Measurements from ENCODE around the gene GPATCH3. TPM values are rescaled to one million over a fixed set of nuclear protein-coding genes. Genes with fewer than 3 reads are reported as not detected.

The GPATCH3 gene
- total and polyA plus RNA-seq, 2 of the 4 experiments (the other 2 are of a cell fraction): 5.2 to 8.0 TPM

GRCh38 chr1:26858891-26859640 lies 41.2 kb downstream of the GPATCH3 start:
- H3K4me3 ChIP-seq (ENCODE audit: insufficient read depth, low read depth, low read length): no peak overlapping the region
- H2AK5ac ChIP-seq (ENCODE audit: low read depth, low read length): no peak overlapping the region
- no peak overlapping the region for H3K56ac ChIP-seq (ENCODE audit: extremely low read depth, insufficient read depth, low read length)
- no peak overlapping the region for H3K4ac ChIP-seq (ENCODE audit: low read depth, low read length)
- H2AK9ac ChIP-seq (replicated peaks; ENCODE audit: low read depth, low read length, poor library complexity): no peak overlapping the region
- no peak overlapping the region for H3K14ac ChIP-seq (replicated peaks; ENCODE audit: low read depth, low read length)
- no peak for ATAC-seq (ENCODE audit: low read depth)
- no peak overlapping the region for H2BK15ac ChIP-seq (ENCODE audit: low read depth, low read length)
- 92% methylated on average over 4 of the region's 7 CpGs; no CpG with 5 or more reads in 1 of the 2 experiments for WGBS, 2 experiments (ENCODE audit: extremely low coverage in 2 of 2, insufficient read length in 1 of 2)
- H4K20me1 ChIP-seq (ENCODE audit: insufficient read depth, low read length): no peaks in the 10 kb centered on the region; the same call in 1 of the 2 replicates
- H3K23ac ChIP-seq (ENCODE audit: low read depth, low read length): no peak overlapping the region
- H3K9me3 ChIP-seq (ENCODE audit: control insufficient read depth, insufficient read depth, low read length): no peaks in the 10 kb centered on the region
- no peak overlapping the region for H3K27ac ChIP-seq (ENCODE audit: insufficient read depth, low read length)
- H3K36me3 ChIP-seq (ENCODE audit: control insufficient read depth, insufficient read depth, low read length): peaks cover 14% of the 10 kb centered on the region; the same call in 1 of the 2 replicates
- H3K4me2 ChIP-seq (ENCODE audit: low read depth, low read length): no peak overlapping the region
- no peak overlapping the region for H3K9ac ChIP-seq (ENCODE audit: low read depth, low read length)
- in situ Hi-C loops (cut with MboI; ENCODE audit: low sequenced_read_pairs) (no loop called here), intact Hi-C loops (cut with micrococcal nuclease) (no loop called here), dilution Hi-C loops (cut with HindIII; ENCODE audit: low sequenced_read_pairs, unreplicated experiment) (no loop called here)
- no peak overlapping the region for H4K5ac ChIP-seq (ENCODE audit: low read depth, low read length)
- H3K18ac ChIP-seq (ENCODE audit: low read depth, low read length): no peak overlapping the region
- H3K27me3 ChIP-seq (ENCODE audit: control insufficient read depth, insufficient read depth, low read length): no peaks in the 10 kb centered on the region
- H3K79me1 ChIP-seq (ENCODE audit: low read depth in 1 of 2, low read length in 2 of 2): 0 out of 4 replicates have a peak, but pooled peaks cover 0 to 3% of the 10 kb centered on the region in 2 experiments
- BruUV-seq (replicated peaks): no TSS peak
- peaks cover 10% of the 10 kb centered on the region for H3K9me1 ChIP-seq (ENCODE audit: insufficient read depth, low read length)
- no peak overlapping the region for H4K91ac ChIP-seq (ENCODE audit: insufficient read depth, low read depth, low read length)
- no peak overlapping the region for H4K8ac ChIP-seq (ENCODE audit: low read depth in 2 of 2, low read length in 2 of 2)
- no peak for DNase-seq
- POLR2A ChIA-PET (ENCODE audit: unreplicated experiment): no interaction called here
- no peak overlapping the region for H2BK120ac ChIP-seq (ENCODE audit: low read depth, low read length)
- H2BK20ac ChIP-seq (ENCODE audit: low read depth, low read length): no peak overlapping the region
- H3K4me1 ChIP-seq (ENCODE audit: control insufficient read depth, insufficient read depth, low read length): peaks cover 2% of the 10 kb centered on the region
- CTCF ChIA-PET: interaction anchor here (0.6 kb wide), 3 partner anchors 22 to 916 kb away, joined by 3 to 9 read pairs (median 4); no protein-coding TSS in a partner anchor
- H2AFZ ChIP-seq (replicated peaks; ENCODE audit: low read length, poor library complexity): no peak overlapping the region
- TF ChIP-seq CEBPB (IDR thresholded peaks at IDR 0.05; ENCODE audit: low read depth, low read length): no peak
- no peak for TF ChIP-seq NFE2L2 (IDR thresholded peaks at IDR 0.05; ENCODE audit: low read depth, low read length)
- TF ChIP-seq USF2 (IDR thresholded peaks at IDR 0.05; ENCODE audit: low read depth, low read length): no peak
- TF ChIP-seq POLR2A (IDR thresholded peaks at IDR 0.05; ENCODE audit: low read depth, low read length): no peak
- TF ChIP-seq RCOR1 (IDR thresholded peaks at IDR 0.05; ENCODE audit: insufficient replicate concordance, low read length): no peak
- no peak for TF ChIP-seq SMC3 (IDR thresholded peaks at IDR 0.05; ENCODE audit: low read depth, low read length)
- TF ChIP-seq MAZ (IDR thresholded peaks at IDR 0.05; ENCODE audit: borderline replicate concordance, low read depth, low read length): no peak
- TF ChIP-seq FOS (IDR thresholded peaks at IDR 0.05; ENCODE audit: low read depth, low read length): no peak
- TF ChIP-seq MAFK (IDR thresholded peaks at IDR 0.05; ENCODE audit: low read depth, low read length): no peak
- no peak for TF ChIP-seq MXI1 (IDR thresholded peaks at IDR 0.05; ENCODE audit: borderline replicate concordance, low read depth, low read length)
- no peak for TF ChIP-seq BHLHE40 (IDR thresholded peaks at IDR 0.05; ENCODE audit: low read depth, low read length)
- TF ChIP-seq RFX5 (IDR thresholded peaks at IDR 0.05; ENCODE audit: low read depth, low read length): no peak
- no peak overlapping the region for H2BK5ac ChIP-seq (ENCODE audit: low read depth, low read length, poor library complexity, severe bottlenecking)

Data from IMR-90 (cell line).